Breast epithelium (tissue), 3 donors: ENCODE results near the gene ZC4H2.

Experiments
- POLR2AphosphoS5 ChIP-seq, 3 donors: sonication (generic); formaldehyde crosslinking; IDR thresholded peaks; one replicate each; pipeline ENCODE4 v1.6.1; 2017; ENCODE audit warnings: antibody characterized with exemption in 3 of 3
- TF ChIP-seq, protein P1 (sequence below), 3 donors: fragments of 450-650 bp; IDR thresholded peaks; one replicate each; pipeline ENCODE4 v1.5.1; 2016 to 2017; ENCODE audit warnings: antibody characterized with exemption in 3 of 3, mild to moderate bottlenecking in 3 of 3, moderate library complexity in 3 of 3

DNA sequence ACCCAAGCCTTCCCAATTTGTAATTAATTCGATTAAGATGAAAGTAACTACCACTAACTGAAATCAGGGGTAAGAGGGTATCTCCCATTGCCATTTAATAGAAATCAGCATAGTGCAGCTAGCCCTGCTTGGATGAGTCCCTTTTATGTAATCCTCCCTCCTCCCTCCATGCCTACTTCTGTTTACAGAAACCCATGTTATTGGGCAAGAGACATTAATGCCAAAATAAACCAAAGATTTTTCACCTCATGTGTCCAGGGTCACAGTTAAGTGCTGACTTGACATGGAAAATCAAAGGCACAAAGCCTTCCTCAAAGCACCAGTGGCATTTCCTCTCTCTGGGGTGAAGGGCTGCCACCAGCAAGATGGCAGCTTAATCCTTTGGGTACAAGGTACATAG is 50.8 kb downstream of the ZC4H2 start:
- TF ChIP-seq POLR2AphosphoS5 (IDR thresholded peaks at IDR 0.05), result no peak
- TF ChIP-seq, protein P1, sequence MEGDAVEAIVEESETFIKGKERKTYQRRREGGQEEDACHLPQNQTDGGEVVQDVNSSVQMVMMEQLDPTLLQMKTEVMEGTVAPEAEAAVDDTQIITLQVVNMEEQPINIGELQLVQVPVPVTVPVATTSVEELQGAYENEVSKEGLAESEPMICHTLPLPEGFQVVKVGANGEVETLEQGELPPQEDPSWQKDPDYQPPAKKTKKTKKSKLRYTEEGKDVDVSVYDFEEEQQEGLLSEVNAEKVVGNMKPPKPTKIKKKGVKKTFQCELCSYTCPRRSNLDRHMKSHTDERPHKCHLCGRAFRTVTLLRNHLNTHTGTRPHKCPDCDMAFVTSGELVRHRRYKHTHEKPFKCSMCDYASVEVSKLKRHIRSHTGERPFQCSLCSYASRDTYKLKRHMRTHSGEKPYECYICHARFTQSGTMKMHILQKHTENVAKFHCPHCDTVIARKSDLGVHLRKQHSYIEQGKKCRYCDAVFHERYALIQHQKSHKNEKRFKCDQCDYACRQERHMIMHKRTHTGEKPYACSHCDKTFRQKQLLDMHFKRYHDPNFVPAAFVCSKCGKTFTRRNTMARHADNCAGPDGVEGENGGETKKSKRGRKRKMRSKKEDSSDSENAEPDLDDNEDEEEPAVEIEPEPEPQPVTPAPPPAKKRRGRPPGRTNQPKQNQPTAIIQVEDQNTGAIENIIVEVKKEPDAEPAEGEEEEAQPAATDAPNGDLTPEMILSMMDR (IDR thresholded peaks at IDR 0.05), result no peak
